Measurements from ENCODE around the gene SOX18. TPM values are rescaled to one million over a fixed set of nuclear protein-coding genes. Genes with fewer than 3 reads are reported as not detected.
A peak's percentile ranks its signal among the peaks of the same experiment; 100 is the strongest.

Gene SOX18
- total and polyA plus RNA-seq, 2 of the 13 experiments (the other 11 are each of a cell fraction or from before 2014, with no cell fraction given) = 1.6 to 1.9 TPM

DNA sequence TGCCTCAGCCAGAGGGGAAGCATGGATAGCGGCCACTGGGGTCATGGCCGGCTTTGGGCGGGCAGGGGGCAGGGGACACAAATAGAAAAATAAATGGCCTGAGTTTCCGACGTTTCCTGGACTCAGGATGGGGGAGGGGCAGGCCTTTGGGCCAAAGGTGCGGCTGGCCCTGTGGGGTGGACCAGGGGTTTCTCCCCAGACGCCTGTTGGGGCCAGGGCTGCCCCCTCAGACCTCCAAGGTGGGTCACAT, 7.1 kb upstream of the SOX18 start (continued):
- TF ChIP-seq ZNF281 (CRISPR knock-in tag; IDR thresholded peaks at IDR 0.05; ENCODE audit: borderline replicate concordance) = peak; percentile 96
- TF ChIP-seq AGO2 (optimal IDR thresholded peaks at IDR 0.05; ENCODE audit: low read depth, low read length) = no peak
- TF ChIP-seq ZNF329 (CRISPR knock-in tag; IDR thresholded peaks at IDR 0.05; ENCODE audit: low read depth) = no peak
- peak; percentile 39; the same call in 1 of the 2 replicates for TF ChIP-seq SOX5 (CRISPR knock-in tag; IDR thresholded peaks at IDR 0.05; ENCODE audit: borderline replicate concordance)
- TF ChIP-seq, protein P1, sequence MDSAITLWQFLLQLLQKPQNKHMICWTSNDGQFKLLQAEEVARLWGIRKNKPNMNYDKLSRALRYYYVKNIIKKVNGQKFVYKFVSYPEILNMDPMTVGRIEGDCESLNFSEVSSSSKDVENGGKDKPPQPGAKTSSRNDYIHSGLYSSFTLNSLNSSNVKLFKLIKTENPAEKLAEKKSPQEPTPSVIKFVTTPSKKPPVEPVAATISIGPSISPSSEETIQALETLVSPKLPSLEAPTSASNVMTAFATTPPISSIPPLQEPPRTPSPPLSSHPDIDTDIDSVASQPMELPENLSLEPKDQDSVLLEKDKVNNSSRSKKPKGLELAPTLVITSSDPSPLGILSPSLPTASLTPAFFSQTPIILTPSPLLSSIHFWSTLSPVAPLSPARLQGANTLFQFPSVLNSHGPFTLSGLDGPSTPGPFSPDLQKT (CRISPR knock-in tag; IDR thresholded peaks at IDR 0.05; ENCODE audit: borderline replicate concordance) = no peak
- TF ChIP-seq ZNF276 (CRISPR knock-in tag; IDR thresholded peaks at IDR 0.05; ENCODE audit: low read depth) = peak; percentile 12; the same call in 1 of the 2 replicates
- peak; percentile 85 for TF ChIP-seq ZNF343 (CRISPR knock-in tag; IDR thresholded peaks at IDR 0.05)
- TF ChIP-seq SIX4 (CRISPR knock-in tag; IDR thresholded peaks at IDR 0.05) = no peak
- 0 out of 2 replicates have a peak, but pooled peaks have one; percentile 26 for TF ChIP-seq SNAPC5 (CRISPR knock-in tag; IDR thresholded peaks at IDR 0.05; ENCODE audit: borderline replicate concordance)
- no peak for TF ChIP-seq ZSCAN20 (CRISPR knock-in tag; IDR thresholded peaks at IDR 0.05; ENCODE audit: borderline replicate concordance)
- TF ChIP-seq MAFK (conservative IDR thresholded peaks at IDR 0.05 in 1 of 2, IDR thresholded peaks at IDR 0.05 in 1 of 2; ENCODE audit: low read length in 2 of 2) = no peak
- TF ChIP-seq ZNF800 (CRISPR knock-in tag; IDR thresholded peaks at IDR 0.05) = no peak
- peak; percentile 55; the same call in 1 of the 2 replicates for TF ChIP-seq BCL6 (CRISPR knock-in tag; IDR thresholded peaks at IDR 0.05)
- no peak for TF ChIP-seq KMT2A (CRISPR knock-in tag; IDR thresholded peaks at IDR 0.05)
- TF ChIP-seq, protein P2, sequence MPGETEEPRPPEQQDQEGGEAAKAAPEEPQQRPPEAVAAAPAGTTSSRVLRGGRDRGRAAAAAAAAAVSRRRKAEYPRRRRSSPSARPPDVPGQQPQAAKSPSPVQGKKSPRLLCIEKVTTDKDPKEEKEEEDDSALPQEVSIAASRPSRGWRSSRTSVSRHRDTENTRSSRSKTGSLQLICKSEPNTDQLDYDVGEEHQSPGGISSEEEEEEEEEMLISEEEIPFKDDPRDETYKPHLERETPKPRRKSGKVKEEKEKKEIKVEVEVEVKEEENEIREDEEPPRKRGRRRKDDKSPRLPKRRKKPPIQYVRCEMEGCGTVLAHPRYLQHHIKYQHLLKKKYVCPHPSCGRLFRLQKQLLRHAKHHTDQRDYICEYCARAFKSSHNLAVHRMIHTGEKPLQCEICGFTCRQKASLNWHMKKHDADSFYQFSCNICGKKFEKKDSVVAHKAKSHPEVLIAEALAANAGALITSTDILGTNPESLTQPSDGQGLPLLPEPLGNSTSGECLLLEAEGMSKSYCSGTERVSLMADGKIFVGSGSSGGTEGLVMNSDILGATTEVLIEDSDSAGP (CRISPR knock-in tag; IDR thresholded peaks at IDR 0.05; ENCODE audit: borderline replicate concordance) = no peak
- TF ChIP-seq ZNF12 (CRISPR knock-in tag; IDR thresholded peaks at IDR 0.05) = 0 out of 2 replicates have a peak, but pooled peaks have one; percentile 18
- no peak for TF ChIP-seq ZNF598 (CRISPR knock-in tag; IDR thresholded peaks at IDR 0.05; ENCODE audit: borderline replicate concordance)
- peak; percentile 96 for TF ChIP-seq ZNF18 (CRISPR knock-in tag; IDR thresholded peaks at IDR 0.05; ENCODE audit: insufficient replicate concordance)

All from HepG2 (cell line).